Measurements from ENCODE around the gene SLC7A1. TPM values are rescaled to one million over a fixed set of nuclear protein-coding genes. Genes with fewer than 3 reads are reported as not detected.
"Not testable (repeated sequence)": the region's sequence is repeated elsewhere in the genome, so short reads cannot be mapped to it uniquely, and the experiment has no call there.

SLC7A1 gene
- 15.7 TPM for total RNA-seq
- long read RNA-seq, full-length matches to known transcripts, result 1 of 8 reads
- long read RNA-seq, partial matches to known transcripts, result 1 of 8 reads
- long read RNA-seq, other reads (novel, unspliced or antisense), result 6 of 8 reads

DNA sequence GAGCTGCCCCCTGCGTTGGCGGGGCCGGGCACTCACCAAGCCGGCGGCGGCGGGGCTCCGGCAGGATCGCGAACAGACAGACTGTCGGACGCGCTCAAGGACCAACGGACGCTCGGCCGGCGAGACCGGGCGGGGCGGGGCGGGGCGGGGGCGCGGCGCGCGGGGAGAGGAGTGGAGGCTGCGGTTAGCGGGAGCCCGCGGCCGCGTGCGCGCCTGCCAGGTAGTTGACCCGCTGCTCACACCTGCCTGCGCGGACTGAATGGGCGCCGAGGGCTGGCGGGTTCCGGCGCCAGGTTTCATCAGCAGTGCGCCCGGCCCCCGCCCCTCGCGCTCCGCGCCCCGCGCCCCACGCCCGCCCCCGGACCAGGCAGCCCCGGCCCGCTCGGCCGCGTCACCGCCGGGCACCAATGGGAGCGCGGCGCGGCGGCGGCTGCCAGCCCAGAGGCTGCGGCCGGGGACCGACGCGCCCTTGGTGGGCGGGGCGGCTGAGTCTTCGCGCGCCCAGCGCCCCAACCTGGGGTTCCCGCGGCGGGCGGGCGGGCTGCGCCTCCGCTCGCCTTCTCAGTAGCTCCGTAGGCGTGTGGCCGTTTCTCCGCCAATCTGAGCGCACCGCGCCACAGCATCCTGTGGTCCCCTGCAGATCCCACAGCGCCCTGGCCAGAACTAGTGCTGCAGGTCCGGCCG is at the start of gene SLC7A1:
Gene SLC7A1, minus strand, starts transcription at position 309 of the 684 bp plus-strand sequence. CDS start 59,500 bp downstream, outside the sequence.
- intact Hi-C loops (cut with DNase I), result no loop called here
- ATAC-seq, result peak; percentile 91
- peak; percentile 86 for DNase-seq (ENCODE audit: missing footprints)

DNA sequence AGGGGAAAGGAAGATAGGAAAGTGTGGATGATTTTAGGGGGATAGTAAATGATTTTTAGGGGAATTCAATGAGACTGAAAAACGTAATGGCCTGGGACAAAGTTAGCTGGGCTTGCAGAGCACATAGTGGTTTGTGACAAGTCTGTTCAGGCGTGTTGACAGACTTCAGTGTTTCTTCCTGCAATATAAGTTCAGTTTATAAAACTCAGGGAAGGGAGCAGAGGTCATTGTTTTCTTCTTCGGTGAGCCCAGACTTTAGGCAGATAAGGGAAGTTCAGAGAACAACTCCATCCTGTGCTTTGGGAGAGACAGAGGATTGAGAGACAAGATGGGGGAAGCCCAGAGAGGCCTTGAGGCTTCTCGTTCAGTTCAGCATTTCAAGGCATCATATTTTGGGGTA is 45.2 kb upstream of the SLC7A1 start:
- ATAC-seq (no peak), DNase-seq (ENCODE audit: missing footprints) (no peak)
- intact Hi-C loops (cut with DNase I), result no loop called here

DNA sequence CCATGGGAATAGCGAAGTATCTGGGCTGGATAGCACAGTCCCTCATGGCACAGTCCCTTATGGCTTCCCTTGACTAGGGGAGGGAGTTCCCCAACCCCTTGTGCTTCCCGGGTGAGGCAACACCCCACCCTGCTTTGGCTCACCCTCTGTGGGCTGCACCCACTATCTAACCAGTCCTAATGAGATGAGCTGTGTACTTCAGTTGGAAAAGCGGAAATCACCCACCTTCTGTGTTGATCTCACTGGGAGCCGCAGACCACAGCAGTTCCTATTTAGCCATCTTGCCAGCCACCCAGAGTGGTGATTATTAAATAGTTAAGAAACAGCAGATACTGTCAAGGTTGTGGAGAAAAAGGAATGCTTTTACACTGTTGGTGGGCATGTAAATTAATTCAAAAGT is 41.3 kb upstream of the SLC7A1 start:
- DNase-seq (ENCODE audit: missing footprints); ATAC-seq; intact Hi-C loops (cut with DNase I): not testable (repeated sequence)

DNA sequence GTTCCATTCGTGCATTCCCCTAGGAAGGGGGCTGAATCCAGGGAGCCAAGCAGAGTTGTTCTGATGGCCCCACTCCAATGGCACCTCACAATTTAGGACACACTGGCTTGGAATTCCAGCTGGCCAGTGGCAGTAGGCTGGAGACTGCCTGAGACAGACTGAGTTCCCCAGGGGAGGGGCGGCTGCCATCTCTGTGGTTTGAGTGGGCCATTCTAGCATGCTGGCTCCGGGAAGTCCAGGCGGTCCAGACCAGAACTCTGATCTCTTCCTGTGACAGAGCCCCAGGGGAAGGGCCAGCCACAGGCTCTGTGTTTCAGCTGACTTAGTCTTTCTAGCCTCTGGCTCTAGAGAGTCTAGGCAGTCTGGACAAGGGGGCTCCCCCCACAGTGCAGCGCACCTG is 29.5 kb upstream of the SLC7A1 start:
- no peak for ATAC-seq
- DNase-seq (ENCODE audit: missing footprints), result no peak
- intact Hi-C loops (cut with DNase I), result no loop called here

DNA sequence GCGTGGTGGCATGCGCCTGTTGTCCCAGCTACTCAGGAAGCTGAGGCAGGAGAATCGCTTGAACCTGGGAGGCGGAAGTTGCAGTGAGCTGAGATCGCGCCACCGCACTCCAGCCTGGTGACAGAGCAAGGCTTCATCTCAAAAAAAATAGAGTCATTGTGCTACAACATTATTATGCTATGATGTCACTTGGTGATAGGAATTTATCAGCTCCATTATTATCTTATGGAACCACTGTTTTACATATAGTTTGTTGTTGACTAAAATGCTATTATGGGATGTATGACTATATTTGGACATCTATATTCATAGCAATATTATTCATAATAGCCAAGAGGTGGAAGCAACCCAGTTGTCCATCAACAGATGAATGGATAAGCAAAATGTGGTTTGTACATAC is 26.4 kb upstream of the SLC7A1 start:
- ATAC-seq, result no peak
- intact Hi-C loops (cut with DNase I), result no loop called here
- no peak for DNase-seq (ENCODE audit: missing footprints)

DNA sequence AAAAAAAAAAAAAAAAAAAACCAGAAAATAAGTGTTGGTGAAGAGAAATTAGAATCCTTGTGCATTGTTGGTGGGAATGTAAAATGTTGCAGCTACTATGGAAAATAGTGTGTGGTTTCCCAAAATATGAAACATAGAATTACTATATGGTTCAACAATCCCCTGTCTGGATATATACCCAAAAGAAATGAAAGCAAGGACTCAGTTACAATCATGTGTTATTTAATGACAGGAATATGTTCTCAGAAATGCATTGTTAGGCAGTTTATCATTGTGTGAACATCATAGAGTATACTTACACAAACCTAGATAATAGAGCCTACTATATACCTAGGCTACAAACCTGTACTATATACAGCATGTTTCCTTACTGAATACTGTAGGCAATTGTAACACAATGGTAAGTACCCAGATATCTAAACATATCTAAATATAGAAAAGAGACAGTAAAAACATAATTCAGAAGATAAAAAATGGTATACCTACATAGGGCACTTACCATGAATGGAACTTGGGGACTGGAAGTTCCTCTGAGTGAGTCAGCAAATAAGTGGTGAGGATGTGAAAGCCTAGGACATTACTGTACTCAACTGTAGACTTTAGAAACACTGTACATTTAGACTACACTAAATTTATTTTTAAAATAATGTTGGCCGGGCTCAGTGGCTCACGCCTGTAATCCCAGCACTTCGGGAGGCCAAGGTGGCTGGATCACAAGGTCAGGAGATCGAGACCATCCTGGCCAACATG is 25.7 kb upstream of the SLC7A1 start:
- ATAC-seq (no peak), DNase-seq (ENCODE audit: missing footprints) (no peak)
- intact Hi-C loops (cut with DNase I), result no loop called here

DNA sequence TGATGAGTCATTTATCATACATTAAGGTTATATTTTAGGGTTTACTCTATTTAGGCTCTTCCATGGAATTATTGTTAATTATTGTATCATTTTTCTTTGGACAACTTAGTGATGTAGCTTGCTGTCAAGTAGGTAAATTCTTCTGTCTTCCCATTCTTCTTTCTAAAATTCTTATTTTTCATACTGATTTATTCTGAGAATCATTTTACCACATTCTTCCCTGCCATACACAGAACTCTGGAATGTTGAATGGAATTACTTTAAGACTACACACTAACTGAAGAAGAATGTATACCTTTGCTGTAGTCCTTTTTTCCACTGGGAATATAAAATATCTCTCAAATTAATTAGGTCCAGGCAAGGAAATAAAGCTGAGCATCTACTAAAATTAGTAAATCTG is 24.5 kb upstream of the SLC7A1 start:
- DNase-seq (ENCODE audit: missing footprints), result no peak
- no peak for ATAC-seq
- intact Hi-C loops (cut with DNase I), result no loop called here

DNA sequence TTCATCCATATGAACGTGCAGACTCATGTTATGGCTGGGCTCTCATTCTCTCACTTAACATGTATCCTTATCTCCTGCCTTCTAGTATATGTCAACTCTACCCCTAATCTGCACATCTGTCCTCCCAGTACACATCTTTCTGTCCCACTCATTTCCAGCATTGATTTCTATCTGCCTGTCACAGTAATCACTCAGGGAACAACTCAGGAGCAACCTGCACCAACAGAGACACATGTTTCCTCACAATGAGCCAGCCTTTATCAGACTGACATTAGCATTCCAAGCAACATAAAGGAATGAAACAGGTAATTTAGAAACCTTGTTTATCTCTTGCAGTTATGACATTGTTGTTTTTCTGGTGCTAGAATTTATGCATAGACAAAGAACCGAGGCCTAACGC is 17.6 kb upstream of the SLC7A1 start:
- no peak for ATAC-seq
- DNase-seq (ENCODE audit: missing footprints), result no peak
- intact Hi-C loops (cut with DNase I), result no loop called here

DNA sequence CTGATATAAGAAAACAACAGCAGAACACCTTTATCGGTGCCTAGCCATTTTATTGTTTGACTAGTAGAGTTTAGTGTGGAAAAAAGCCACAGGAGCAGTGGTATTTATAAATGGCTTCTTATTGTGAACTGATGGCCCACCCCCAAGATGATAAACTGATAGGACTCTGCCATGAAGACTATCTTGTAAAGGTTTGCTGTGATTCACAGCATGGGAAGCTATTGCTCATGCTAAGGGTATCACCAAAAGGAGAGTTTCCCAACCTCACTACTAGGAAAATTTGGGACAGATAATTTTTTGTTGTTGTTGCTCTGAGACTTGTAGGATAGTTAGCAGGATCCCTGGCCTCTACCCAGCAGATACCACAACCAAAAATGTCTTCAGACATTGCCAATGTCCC is 12.0 kb upstream of the SLC7A1 start:
- intact Hi-C loops (cut with DNase I), result no loop called here
- ATAC-seq, result no peak
- no peak for DNase-seq (ENCODE audit: missing footprints)

DNA sequence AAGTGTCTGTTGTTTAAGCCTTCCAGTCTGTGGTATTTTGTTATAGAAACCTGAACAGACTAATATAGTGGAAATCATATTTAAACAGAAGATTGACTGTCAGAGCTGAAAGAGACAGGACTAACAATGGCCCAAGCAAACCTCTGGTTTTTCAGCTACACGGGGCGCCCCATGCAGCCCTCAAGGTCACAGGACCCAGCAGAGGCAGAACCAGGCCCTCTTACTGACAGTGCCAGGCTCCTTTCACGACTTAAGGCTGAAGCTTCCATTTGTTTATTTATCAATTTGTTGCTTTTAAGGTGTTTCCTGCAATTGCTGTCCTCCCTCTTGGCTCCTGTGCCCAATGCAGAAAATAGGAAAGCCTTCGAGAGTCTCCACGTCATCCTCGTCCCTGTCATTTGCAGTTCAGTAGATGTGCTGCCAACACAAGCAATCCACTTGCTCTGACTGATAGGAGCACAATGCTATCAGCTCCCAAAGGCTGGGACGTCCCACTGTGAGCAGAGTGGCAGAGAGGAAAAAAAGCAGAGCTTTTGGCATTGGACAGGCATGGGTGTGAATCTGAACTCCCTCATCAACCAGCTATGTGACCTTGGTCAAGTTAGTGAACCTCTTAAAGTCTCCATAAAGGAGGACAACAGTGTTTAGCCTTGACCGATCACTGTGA is 10.5 kb upstream of the SLC7A1 start:
- ATAC-seq, result peak; percentile 92
- intact Hi-C loops (cut with DNase I), result no loop called here

DNA sequence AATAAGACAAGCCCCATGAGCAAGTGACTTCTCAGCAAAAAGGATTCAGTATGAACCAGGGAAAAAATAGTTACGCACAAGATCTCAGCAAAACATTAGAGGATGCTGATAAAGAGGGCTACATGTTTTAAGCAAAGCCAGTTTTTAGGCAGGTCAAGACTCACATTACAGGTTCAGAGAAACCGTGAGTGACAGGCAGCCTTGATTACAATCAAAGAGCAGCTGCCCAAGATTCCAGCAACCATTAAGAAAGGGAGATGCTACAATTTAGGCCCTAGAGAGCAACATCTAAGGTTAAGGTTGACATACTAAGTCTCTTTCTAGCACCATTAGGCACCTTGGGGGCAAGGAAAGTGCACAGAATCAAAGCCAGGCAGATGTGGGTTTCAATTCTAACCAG is 2.8 kb upstream of the SLC7A1 start:
- no peak for ATAC-seq
- no peak for DNase-seq (ENCODE audit: missing footprints)
- intact Hi-C loops (cut with DNase I), result no loop called here

More for the DNA sequence above, 10.5 kb upstream of the SLC7A1 start:
- no peak for DNase-seq (ENCODE audit: missing footprints)

DNA sequence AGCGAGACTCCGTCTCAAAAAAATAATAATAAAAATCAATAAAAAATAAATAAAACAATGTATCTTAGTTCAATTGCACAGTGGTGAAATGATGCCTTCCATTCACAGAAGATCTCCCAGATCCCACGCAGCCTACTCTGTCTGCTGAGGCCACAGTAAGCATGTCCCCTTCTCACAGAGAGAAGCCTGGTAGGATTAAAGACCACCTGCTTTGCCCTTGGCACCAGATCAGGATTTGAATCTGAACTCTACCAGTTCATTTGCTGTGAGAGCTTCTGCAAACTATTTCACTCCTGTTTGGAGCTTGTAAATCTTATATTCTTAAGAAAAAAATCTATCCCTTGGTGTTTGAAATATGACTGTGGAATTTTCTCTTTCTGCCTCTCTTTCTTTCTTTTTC is 2.2 kb upstream of the SLC7A1 start:
- intact Hi-C loops (cut with DNase I), result no loop called here
- DNase-seq (ENCODE audit: missing footprints) (no peak), ATAC-seq (no peak)

DNA sequence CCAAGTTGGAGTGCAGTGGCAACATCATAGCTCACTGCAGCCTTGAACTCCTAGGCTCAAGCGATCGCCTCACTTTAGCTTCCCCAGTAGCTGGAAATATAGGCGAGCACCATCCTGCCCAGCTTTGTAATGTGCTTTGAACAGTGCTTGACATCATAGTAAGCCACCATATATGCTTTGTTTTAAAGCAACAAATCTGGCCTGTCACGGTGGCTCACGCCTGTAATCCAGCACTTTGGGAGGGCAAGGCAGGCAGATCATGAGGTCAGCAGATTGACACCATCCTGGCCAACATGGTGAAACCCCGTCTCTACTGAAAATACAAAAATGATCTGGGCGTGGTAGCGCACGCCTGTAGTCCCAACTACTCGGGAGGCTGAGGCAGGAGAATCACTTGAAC is 1.8 kb upstream of the SLC7A1 start:
- ATAC-seq (no peak), DNase-seq (ENCODE audit: missing footprints) (no peak)
- intact Hi-C loops (cut with DNase I), result no loop called here

DNA sequence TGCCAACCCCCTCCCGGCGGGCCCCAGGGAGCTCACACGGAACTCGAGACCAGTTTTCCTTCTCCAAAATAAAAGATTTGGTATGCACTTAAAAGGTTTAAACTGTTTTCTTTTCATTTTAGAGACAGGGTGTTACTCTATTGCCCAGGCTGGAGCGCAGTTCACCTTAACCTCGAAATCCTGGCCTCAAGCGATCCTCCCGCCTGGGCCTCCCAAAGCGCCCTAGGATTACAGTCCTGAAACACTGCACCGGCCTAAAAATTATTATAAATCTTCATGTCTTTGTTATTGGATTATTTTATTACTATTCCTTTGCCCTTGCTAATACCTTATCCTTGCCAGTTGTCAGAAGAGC is 553 bp upstream of the SLC7A1 start:
- DNase-seq (ENCODE audit: missing footprints) (no peak), ATAC-seq (no peak)
- intact Hi-C loops (cut with DNase I), result no loop called here

DNA sequence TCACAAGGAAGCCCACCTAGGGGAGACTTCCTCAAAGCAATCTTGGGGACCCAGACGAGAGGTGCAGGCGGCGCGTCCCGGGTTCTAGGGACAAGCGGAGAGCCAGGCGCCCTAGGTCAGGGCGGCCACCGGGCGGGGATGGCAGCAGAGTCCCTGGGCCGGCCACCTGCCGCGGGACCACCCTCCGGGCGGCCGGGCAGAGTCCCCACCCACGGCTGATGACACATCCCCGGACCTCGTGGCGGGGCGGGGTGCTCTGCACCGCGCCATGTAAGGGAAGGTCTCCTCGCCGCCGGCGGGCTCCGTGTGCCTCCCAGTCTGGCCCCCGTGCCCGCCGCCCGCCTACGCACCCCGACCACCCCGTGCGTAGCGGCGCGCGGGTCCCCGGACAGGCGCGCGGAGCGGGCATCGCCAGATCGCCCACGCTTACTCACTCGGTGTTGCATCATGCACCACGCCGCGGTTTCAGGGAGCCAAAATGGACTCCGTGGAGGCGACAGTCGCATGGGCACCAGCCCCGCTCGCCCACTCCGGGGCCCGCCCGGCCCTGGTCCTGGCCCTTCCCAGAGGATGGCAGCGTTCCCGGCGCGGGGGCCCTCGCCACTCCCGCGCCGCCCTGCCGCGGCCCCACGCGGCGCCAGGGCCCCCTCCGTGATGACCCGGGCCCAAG is 643 bp downstream of the SLC7A1 start:
- ATAC-seq (peak; percentile 59), DNase-seq (ENCODE audit: missing footprints) (peak; percentile 76)
- intact Hi-C loops (cut with DNase I), result no loop called here

DNA sequence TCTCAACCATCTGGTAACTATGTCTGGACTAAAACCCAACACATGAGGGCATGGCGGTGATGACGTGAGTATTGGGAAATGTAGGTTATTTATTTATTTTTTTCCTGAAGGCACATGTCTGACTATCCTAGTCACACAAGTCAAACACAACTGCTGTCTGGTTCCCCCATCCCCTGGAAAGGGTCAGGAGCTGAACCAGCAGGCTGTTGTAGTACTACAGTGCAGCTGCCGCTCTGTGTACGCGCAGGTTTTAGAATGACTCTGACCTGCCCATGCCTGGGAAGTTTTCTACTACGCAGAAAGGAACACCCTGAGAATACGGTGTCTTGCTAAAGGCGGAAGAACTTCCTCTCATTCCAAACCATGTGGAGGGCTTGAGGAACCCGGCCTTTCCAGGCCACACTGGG is 1.2 kb downstream of the SLC7A1 start:
- ATAC-seq, result peak; percentile 35
- no peak for DNase-seq (ENCODE audit: missing footprints)
- intact Hi-C loops (cut with DNase I), result no loop called here

DNA sequence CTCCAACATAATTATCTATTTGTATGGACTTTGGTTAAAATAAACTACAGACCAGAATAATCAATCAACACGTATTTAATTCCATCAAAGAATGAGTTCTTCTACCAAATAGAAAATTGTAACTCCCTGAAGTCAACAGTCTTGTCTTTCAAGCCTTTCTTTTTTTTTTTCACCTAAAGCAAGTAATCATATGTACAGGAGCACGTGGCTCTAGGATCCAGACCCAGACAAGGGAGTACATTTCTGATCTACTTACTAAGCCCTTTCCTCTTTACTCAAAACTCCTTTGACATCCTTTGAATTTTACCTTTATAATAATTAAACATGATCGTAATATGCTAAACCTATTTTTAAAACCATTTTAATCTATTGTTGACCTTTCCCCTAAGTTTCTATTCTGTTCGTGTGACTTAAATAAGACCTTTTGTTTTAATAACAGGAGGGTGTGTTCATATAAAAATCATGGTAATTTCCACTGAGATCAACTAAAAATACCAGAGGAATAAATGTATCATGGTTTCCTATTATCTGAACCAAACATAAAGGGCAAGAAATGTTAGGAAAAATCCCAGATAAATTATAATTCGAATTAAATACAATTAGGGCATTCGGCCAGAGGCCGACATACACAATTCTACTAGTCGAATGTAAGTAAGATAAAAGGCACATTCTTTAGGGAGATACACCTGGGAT is 1.7 kb downstream of the SLC7A1 start:
- DNase-seq (ENCODE audit: missing footprints), result no peak
- intact Hi-C loops (cut with DNase I), result no loop called here
- no peak for ATAC-seq

DNA sequence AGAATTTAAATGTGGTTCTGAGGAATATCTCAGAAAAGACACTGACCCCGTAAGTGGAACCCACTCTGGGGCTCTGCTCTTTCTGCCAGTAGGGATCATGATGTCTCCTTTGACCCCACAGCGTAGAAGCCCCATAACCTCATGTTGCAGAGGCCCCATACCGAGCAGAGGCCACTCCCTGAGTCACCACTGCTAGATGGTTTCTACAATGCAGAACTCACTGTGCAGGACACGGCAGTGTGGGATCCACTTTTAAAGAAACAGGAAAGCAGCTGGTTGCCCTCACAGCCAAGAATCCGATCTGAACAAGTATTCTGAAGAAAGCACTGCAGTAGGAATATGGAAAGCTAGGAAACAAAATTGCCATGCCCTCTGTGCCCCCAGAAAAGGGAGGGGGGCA is 4.2 kb downstream of the SLC7A1 start:
- ATAC-seq (no peak), DNase-seq (ENCODE audit: missing footprints) (no peak)
- intact Hi-C loops (cut with DNase I), result no loop called here

DNA sequence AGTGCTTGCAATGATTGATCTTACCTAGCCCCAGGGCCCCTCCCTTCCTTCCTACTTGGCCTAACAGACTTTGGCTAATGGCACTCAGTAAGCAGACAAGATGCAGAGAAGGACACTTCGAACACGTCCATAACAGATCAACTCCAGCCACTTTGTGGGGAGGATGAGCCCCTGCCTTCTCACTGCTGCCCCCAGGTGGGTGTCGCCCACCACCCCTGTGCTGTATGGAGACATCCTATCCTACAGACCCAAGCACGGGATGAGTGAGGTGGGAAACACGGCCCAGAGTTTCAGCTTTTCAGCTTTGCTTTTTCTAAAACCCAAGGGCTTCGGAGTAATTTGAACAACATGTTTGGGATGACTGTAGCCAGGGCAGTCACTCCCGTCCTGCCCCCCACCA is 5.5 kb downstream of the SLC7A1 start:
- DNase-seq (ENCODE audit: missing footprints) (no peak), ATAC-seq (no peak)
- intact Hi-C loops (cut with DNase I), result no loop called here

Measured in Right ventricle myocardium inferior (tissue), 1 donor.